22Rv1 (cell line): ENCODE measurements around the gene CTCF.

Experiments
- CTCF ChIP-seq: fragments of 450-650 bp; IDR thresholded peaks from 2 replicates; pipeline ENCODE4 v1.5.1; 2017; ENCODE audit warnings: mild to moderate bottlenecking
- ZFX ChIP-seq: fragments of 450-650 bp; IDR thresholded peaks from 2 replicates; pipeline ENCODE4 v1.6.1; 2017; ENCODE audit warnings: antibody characterized with exemption, borderline replicate concordance

DNA sequence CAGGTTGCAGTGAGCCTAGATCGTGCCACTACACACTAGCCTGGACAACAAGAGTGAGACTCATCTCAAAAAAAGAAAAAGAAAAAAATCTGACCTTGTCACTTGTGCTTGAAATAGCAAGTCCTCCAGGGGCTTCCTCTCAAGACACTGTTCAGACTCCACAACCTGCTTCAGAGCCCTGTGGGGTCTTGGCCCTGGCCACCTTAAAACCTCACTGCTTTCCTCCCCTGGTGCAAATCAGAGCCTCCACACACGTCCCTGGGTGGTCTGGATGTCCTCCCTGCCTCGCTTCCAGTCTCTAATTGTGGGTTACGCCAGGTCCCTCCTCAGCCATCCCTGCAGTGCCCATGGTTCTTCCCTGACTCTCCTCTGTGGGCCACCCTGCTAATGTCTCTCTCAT is 93.0 kb downstream of the CTCF start:
- TF ChIP-seq CTCF: no peak
- no peak for TF ChIP-seq ZFX
